Psoas muscle (tissue), 8 donors: ENCODE results near the gene TGFB3. TPM values are rescaled to one million over a fixed set of nuclear protein-coding genes. Genes with fewer than 3 reads are reported as not detected.

Experiments used
- ATAC-seq, 4 donors: fragments of 200-7000 bp; cut with Tn5 transposase; one replicate each; pipeline ENCODE4 v1.9.1; 2020; ENCODE audit warnings: moderate library complexity in 3 of 4, mild to moderate bottlenecking in 2 of 4
- DNase-seq, 2 donors: peaks; one replicate each; pipeline ENCODE4 v3.0.0-alpha.2; 2020
- H3K27ac ChIP-seq: fragments of 200-600 bp; one replicate; pipeline ENCODE4 v1.8.0; 2022
- H3K27me3 ChIP-seq, 3 donors: fragments of 200-600 bp in 1 of 3; one replicate each; pipeline versions ENCODE4 v1.6.1 to v1.8.0; 2013 to 2022; ENCODE audit warnings: low read length in 2 of 3, mild to moderate bottlenecking in 2 of 3, moderate library complexity in 1 of 3; ENCODE audit not compliant: insufficient read depth in 3 of 3
- H3K36me3 ChIP-seq, 2 donors: fragments of 200-600 bp in 1 of 2; one replicate each; pipeline versions ENCODE4 v1.6.1 to v1.8.0; 2013 to 2022; ENCODE audit warnings: low read depth in 1 of 2, mild to moderate bottlenecking in 1 of 2, moderate library complexity in 1 of 2; ENCODE audit not compliant: insufficient read depth in 1 of 2
- H3K4me1 ChIP-seq: fragments of 200-600 bp; one replicate; pipeline ENCODE4 v1.8.0; 2022
- H3K4me3 ChIP-seq: fragments of 200-600 bp; one replicate; pipeline ENCODE4 v1.8.0; 2022; ENCODE audit warnings: mild to moderate bottlenecking
- H3K9me3 ChIP-seq: fragments of 200-600 bp; one replicate; pipeline ENCODE4 v1.8.0; 2022
- CTCF ChIP-seq: fragments of 200-600 bp; IDR thresholded peaks from one replicate; pipeline ENCODE4 v1.8.0; 2022; ENCODE audit warnings: antibody characterized with exemption
- WGBS, 3 donors: extraction: QIAGEN DNeasy Blood & Tissue Kit; methylation state at CpG; one replicate each; pipeline versions ENCODE4 v1.1.6 to v1.1.7; 2013; 5-methylcytosine and 5-hydroxymethylcytosine counted together
- intact Hi-C, 2 donors: fragments of 100-400 bp; cut with DNase I; formaldehyde crosslinking; loops; one replicate each; pipeline versions ENCODE4 v1.11.0 to v1.14.2; 2022
- polyA plus RNA-seq, 3 donors: library from polyadenylated mRNA; stranded (reverse); fragments of 200-250 nt; gene quantifications; one replicate each; pipeline ENCODE4 v1.2.3, GENCODE V29; 2013
- total RNA-seq, 4 donors: library from RNA; stranded (reverse); fragmentation: NEBNext Ultra II Directional in 2 of 4; extraction: Animal tissue kit (Norgen Biotek cat#: 25700) in 2 of 4; gene quantifications; one replicate each; pipeline versions ENCODE4 v1.2.1 to v1.2.4, GENCODE V29; 2021 to 2023
- donor health status: healthy with polysubstance abuse.
- donor health status: DM: no; HTN: no; CAD: no; lungs with moderate emphysema.
- donor health status: Bipolar disorder and iron deficiency.
- donor health status: healthy.
- donor health status: DM: yes; HTN: yes; CAD: no.
- donor health status: DM: no; HTN: no; CAD: no.
- donor health status: DM: no; HTN: no; CAD: no.
- donor health status: DM: yes; HTN: yes; CAD: no.

Gene TGFB3
- total and polyA plus RNA-seq, 7 donors: 9.0 to 196 (median 62.7) TPM

GRCh38 chr14:75910048-75910447, 71.7 kb downstream of the TGFB3 start:
- no peak overlapping the region for H3K4me3 ChIP-seq
- H3K27me3 ChIP-seq: no peaks in the 10 kb centered on the region
- peak overlapping the region; percentile 56 for H3K27ac ChIP-seq
- 26 to 61% (median 36%) methylated on average over 2 of the region's 2 CpGs for whole genome bisulfite sequencing, 3 donors
- no peak for TF ChIP-seq CTCF
- intact Hi-C loops: no loop called here
- no peaks in the 10 kb centered on the region for H3K36me3 ChIP-seq
- H3K4me1 ChIP-seq: peaks cover 40% of the 10 kb centered on the region
- ATAC-seq (no peak), DNase-seq (no peak)
- no peaks in the 10 kb centered on the region for H3K9me3 ChIP-seq

- ATAC-seq (peak; percentile 37 to 66 (median 50)), DNase-seq (no peak)
- Histone ChIP-seq H3K27me3 (no peaks in the 10 kb centered on the region), H3K9me3 (no peaks in the 10 kb centered on the region), H3K27ac (peak overlapping the region; percentile 56), H3K4me1 (peaks cover 41% of the 10 kb centered on the region), H3K4me3 (no peak overlapping the region), H3K36me3 (no peaks in the 10 kb centered on the region)
- peak; percentile 7 for TF ChIP-seq CTCF
- WGBS, 3 donors: 51 to 67% (median 52%) methylated on average over 3 of the region's 3 CpGs
- intact Hi-C loops: loop anchor here (2.0 to 10.0 kb wide), 3 partner anchors 71 to 195 kb away; partner anchors contain the start of gene TGFB3 (in 1 of the 2)
Observed at GRCh38 chr14:75909630-75910029, 72.2 kb downstream of the TGFB3 start.

Other genes starting within 250 kb of the TGFB3 start
- 10 to 100 TPM; 10.4 to 23.6 (median 17.1) TPM for gene IFT43, start 3.8 kb upstream of the TGFB3 start, total RNA-seq
- 10 to 100 TPM; 14.2 to 18.5 (median 15.1) TPM for gene IFT43, start 3.8 kb upstream of the TGFB3 start, polyA plus RNA-seq
- 10 to 100 TPM; 29.9 to 42.6 (median 34.6) TPM for gene GPATCH2L, start 169.9 kb upstream of the TGFB3 start, total RNA-seq
- gene GPATCH2L, start 169.9 kb upstream of the TGFB3 start, polyA plus RNA-seq: 10 to 100 TPM in 1 of 3 donors, 1 to 10 TPM in 2; 6.2 to 17.6 (median 7.5) TPM